Heart right ventricle (tissue), 16 donors: ENCODE data around the gene FEM1A. TPM values are rescaled to one million over a fixed set of nuclear protein-coding genes. Genes with fewer than 3 reads are reported as not detected.
A peak's percentile ranks its signal among the peaks of the same experiment; 100 is the strongest.
"Not testable (repeated sequence)": the region's sequence is repeated elsewhere in the genome, so short reads cannot be mapped to it uniquely, and the experiment has no call there.

Source experiments
- ATAC-seq, 8 donors: fragments of 200-7000 bp; cut with Tn5 transposase; one replicate each; pipeline ENCODE4 v1.9.1; 2020; ENCODE audit warnings: mild to moderate bottlenecking in 8 of 8, moderate library complexity in 8 of 8, moderate number of reproducible peaks in 1 of 8
- DNase-seq, 2 donors: peaks; one replicate each; pipeline ENCODE4 v3.0.0-alpha.2; 2020
- H3K27ac ChIP-seq, 10 donors: fragments of 200-600 bp; sonication (generic) in 2 of 10; one replicate each; pipeline versions ENCODE4 v1.5.0 to v1.8.0; 2020 to 2022; ENCODE audit warnings: mild to moderate bottlenecking in 3 of 10
- H3K27me3 ChIP-seq, 7 donors: fragments of 200-600 bp; one replicate each; pipeline ENCODE4 v1.8.0; 2021 to 2022; ENCODE audit warnings: mild to moderate bottlenecking in 2 of 7
- H3K36me3 ChIP-seq, 9 donors: fragments of 200-600 bp; sonication (generic) in 1 of 9; one replicate each; pipeline versions ENCODE4 v1.5.0 to v1.8.0; 2020 to 2022; ENCODE audit warnings: mild to moderate bottlenecking in 2 of 9
- H3K4me1 ChIP-seq, 9 donors: fragments of 200-600 bp; sonication (generic) in 1 of 9; one replicate each; pipeline versions ENCODE4 v1.5.0 to v1.8.0; 2020 to 2022; ENCODE audit warnings: mild to moderate bottlenecking in 4 of 9
- H3K4me3 ChIP-seq, 10 donors: fragments of 200-600 bp; sonication (generic) in 2 of 10; one replicate each; pipeline versions ENCODE4 v1.5.0 to v1.8.0; 2020 to 2022; ENCODE audit warnings: mild to moderate bottlenecking in 7 of 10, moderate library complexity in 2 of 10
- H3K9me3 ChIP-seq, 11 donors: fragments of 200-600 bp in 10 of 11; sonication (generic) in 2 of 11; one replicate each; pipeline versions ENCODE4 v1.5.0 to v1.8.0; 2013 to 2022; ENCODE audit warnings: mild to moderate bottlenecking in 2 of 11, control low read depth in 1 of 11, moderate library complexity in 1 of 11
- WGBS, 2 donors: extraction: QIAGEN DNeasy Blood & Tissue Kit; methylation state at CpG; one replicate each; pipeline ENCODE4 v1.1.7; 2013; ENCODE audit warnings: inconsistent platforms in 1 of 2; 5-methylcytosine and 5-hydroxymethylcytosine counted together
- intact Hi-C, 10 donors: fragments of 100-400 bp; cut with DNase I; formaldehyde crosslinking; loops; one replicate each; pipeline versions ENCODE4 v1.11.1 to v1.14.2; 2022
- polyA plus RNA-seq, 2 donors: library from polyadenylated mRNA; stranded (reverse); fragments of 200-250 nt; gene quantifications; one replicate each; pipeline ENCODE4 v1.2.3, GENCODE V29; 2013
- total RNA-seq, 10 donors: library from RNA; stranded (reverse); fragmentation: NEBNext Ultra II Directional in 3 of 10; extraction: Animal tissue kit (Norgen Biotek cat#: 25700) in 3 of 10; gene quantifications; one replicate each; pipeline versions ENCODE4 v1.2.1 to v1.2.4, GENCODE V29; 2021 to 2023
- TF ChIP-seq, protein P1 (sequence below), 9 donors: fragments of 200-600 bp; sonication (generic) in 2 of 9; IDR thresholded peaks; one replicate each; pipeline versions ENCODE4 v1.5.0 to v1.8.0; 2021 to 2022; ENCODE audit warnings: antibody characterized with exemption in 9 of 9, mild to moderate bottlenecking in 5 of 9, moderate library complexity in 1 of 9
- donor health status: Arrhythmogenic right ventricular cardiomyopathy.
- donor health status: ischemic (EF 13 %, LVEDD 7.1; RV severe dilation, severe dysfunction).
- donor health status: healthy with polysubstance abuse.
- donor health status: DM: no; HTN: yes; CAD: no.
- donor health status: DM: no; HTN: no; CAD: no.
- donor health status: ischemic (EF 25% LVEDD 6.9; RV normal size, moderate dysfunction).
- donor health status: ischemic (EF 25% LVEDD 5.7; RV mildly dilated, moderate dysfunction).
- donor health status: healthy.
- donor health status: DM: yes; HTN: yes; CAD: no.
- donor health status: Ischemic cardiomyopathy.
- donor health status: ischemic (EF 35%, LVEDD 5.7; RV mildly dilated, moderate dysfunction).
- donor health status: nonischemic (EF 11% LVEDD 7.7; RV severe dilation, severe dysfunction).
- donor health status: DM: yes; HTN: yes; CAD: no.
- donor health status: PGD.
- donor health status: ischemic (EF 29% LVEDD 5.4; RV normal size, mild dysfunction).
- donor health status: nonischemic (EF 23%, LVEDD 6.1; RV moderate dilation, normal function).

FEM1A gene
- total and polyA plus RNA-seq, 12 donors: 14.4 to 51.6 (median 47.7) TPM

GRCh38 chr19:4817467-4818277 lies 26.1 kb downstream of the FEM1A start:
- Histone ChIP-seq H3K4me3 (no peak overlapping the region), H3K27ac (no peak overlapping the region), H3K9me3 (no peaks in the 10 kb centered on the region), H3K36me3 (peaks cover 0 to 47% (median 16%) of the 10 kb centered on the region in 9 donors), H3K27me3 (no peaks in the 10 kb centered on the region), H3K4me1 (peaks cover 6 to 31% (median 16%) of the 10 kb centered on the region in 9 donors)
- peak in 1 of 2 donors; percentile 34 for DNase-seq
- intact Hi-C loops: loop anchor here in 1 of 10 donors (2.0 kb wide), 1 partner anchor 13 kb away; the partner anchor contains the start of gene TICAM1
- 84 to 88% methylated on average over 32 of the region's 32 CpGs for WGBS, 2 donors
- ATAC-seq: peak in 1 of 8 donors; percentile 15
- TF ChIP-seq, protein P1, sequence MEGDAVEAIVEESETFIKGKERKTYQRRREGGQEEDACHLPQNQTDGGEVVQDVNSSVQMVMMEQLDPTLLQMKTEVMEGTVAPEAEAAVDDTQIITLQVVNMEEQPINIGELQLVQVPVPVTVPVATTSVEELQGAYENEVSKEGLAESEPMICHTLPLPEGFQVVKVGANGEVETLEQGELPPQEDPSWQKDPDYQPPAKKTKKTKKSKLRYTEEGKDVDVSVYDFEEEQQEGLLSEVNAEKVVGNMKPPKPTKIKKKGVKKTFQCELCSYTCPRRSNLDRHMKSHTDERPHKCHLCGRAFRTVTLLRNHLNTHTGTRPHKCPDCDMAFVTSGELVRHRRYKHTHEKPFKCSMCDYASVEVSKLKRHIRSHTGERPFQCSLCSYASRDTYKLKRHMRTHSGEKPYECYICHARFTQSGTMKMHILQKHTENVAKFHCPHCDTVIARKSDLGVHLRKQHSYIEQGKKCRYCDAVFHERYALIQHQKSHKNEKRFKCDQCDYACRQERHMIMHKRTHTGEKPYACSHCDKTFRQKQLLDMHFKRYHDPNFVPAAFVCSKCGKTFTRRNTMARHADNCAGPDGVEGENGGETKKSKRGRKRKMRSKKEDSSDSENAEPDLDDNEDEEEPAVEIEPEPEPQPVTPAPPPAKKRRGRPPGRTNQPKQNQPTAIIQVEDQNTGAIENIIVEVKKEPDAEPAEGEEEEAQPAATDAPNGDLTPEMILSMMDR (IDR thresholded peaks at IDR 0.05): no peak

DNA sequence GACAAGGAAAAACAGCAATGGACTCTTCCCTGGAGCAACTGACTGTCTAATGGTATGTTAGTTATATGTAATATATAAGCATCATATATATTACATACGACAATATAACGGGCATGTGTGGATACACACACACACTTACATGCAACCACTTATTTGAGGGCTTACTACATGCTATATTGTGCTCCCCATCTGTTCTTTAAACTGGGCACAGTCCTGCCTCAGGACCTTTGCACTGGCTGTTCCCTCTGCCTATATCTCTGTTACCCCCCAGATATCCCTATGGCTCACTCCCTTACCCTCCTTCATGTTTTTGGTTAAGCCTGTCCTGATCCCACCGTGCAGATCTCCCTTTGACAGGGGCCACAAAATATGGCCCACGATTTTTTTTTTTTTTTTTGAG lies 29.7 kb downstream of the FEM1A start:
- TF ChIP-seq, protein P1 (IDR thresholded peaks at IDR 0.05): no peak
- H3K4me3 ChIP-seq: no peak overlapping the region
- WGBS, 2 donors: 73 to 90% methylated on average over 4 of the region's 4 CpGs
- H3K36me3 ChIP-seq: peaks cover 0 to 66% (median 16%) of the 10 kb centered on the region in 9 donors
- no peaks in the 10 kb centered on the region for H3K27me3 ChIP-seq
- intact Hi-C loops: no loop called here
- peaks cover 0 to 3% (median 0%) of the 10 kb centered on the region in 11 donors for H3K9me3 ChIP-seq
- DNase-seq: no peak
- no peak for ATAC-seq
- H3K27ac ChIP-seq: no peak overlapping the region
- H3K4me1 ChIP-seq: peaks cover 0 to 6% (median 2%) of the 10 kb centered on the region in 9 donors

- not testable (repeated sequence) for ATAC-seq
- 96 to 97% methylated on average over 7 of the region's 7 CpGs for WGBS, 2 donors
Observed at GRCh38 chr19:4822354-4822753, 30.8 kb downstream of the FEM1A start.

DNA sequence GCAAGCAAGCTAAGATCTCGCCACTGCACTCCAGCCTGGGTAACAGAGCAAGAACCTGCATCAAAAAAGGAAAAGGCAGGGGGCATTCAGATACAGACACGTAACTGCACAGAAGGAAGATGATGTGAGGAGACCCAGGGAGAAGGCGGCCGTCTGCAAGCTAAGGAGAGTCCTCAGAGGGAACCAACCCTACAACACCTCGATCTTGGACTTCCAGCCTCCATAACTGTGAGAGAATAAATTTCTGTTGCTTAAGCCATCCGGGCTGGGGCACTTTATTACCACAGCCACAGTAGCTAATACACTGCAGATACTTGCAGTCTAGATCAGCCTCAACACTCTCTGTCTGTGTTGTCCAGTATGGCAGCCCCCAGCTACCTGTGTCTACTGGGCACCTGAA lies 32.0 kb downstream of the FEM1A start:
- TF ChIP-seq, protein P1 (IDR thresholded peaks at IDR 0.05): no peak
- Histone ChIP-seq H3K27me3 (no peaks in the 10 kb centered on the region), H3K4me1 (peaks cover 0 to 4% (median 0%) of the 10 kb centered on the region in 9 donors), H3K27ac (no peak overlapping the region), H3K4me3 (no peak overlapping the region), H3K36me3 (peaks cover 0 to 43% (median under 1%) of the 10 kb centered on the region in 9 donors), H3K9me3 (peaks cover 0 to 3% (median 0%) of the 10 kb centered on the region in 11 donors)
- DNase-seq (no peak), ATAC-seq (no peak)
- intact Hi-C loops: no loop called here
- WGBS, 2 donors: 80 to 95% methylated on average over 6 of the region's 6 CpGs

More at GRCh38 chr19:4822354-4822753, 30.8 kb downstream of the FEM1A start:
- DNase-seq, H3K27ac ChIP-seq, H3K27me3 ChIP-seq, H3K4me3 ChIP-seq, intact Hi-C loops, H3K9me3 ChIP-seq, H3K4me1 ChIP-seq: not testable (repeated sequence)
- H3K36me3 ChIP-seq: peaks cover 0 to 55% (median 5%) of the 10 kb centered on the region in 9 donors
